ENCODE data around the gene FOXA1.

Gene FOXA1

DNA sequence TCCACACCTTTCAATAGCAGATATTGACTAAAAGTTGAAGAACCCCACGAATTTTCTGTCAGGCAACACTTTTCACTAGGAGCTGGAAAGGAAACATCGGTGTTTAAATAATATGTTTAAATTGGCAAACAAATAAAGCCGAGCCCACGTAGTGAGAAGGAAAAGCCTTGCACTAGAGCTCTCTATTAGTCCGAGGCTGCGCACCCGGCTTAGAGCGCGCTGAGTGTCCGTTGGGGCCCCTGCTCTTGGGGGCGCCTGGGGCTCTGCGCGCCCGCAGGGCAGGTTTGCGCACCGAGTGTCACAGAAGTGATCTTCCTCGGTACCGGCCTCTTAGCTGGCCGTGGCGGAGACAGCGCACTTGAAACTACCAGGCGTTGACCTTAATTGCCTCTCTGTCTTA, 6.8 kb upstream of the FOXA1 start:
- DNase-seq: no peak

DNA sequence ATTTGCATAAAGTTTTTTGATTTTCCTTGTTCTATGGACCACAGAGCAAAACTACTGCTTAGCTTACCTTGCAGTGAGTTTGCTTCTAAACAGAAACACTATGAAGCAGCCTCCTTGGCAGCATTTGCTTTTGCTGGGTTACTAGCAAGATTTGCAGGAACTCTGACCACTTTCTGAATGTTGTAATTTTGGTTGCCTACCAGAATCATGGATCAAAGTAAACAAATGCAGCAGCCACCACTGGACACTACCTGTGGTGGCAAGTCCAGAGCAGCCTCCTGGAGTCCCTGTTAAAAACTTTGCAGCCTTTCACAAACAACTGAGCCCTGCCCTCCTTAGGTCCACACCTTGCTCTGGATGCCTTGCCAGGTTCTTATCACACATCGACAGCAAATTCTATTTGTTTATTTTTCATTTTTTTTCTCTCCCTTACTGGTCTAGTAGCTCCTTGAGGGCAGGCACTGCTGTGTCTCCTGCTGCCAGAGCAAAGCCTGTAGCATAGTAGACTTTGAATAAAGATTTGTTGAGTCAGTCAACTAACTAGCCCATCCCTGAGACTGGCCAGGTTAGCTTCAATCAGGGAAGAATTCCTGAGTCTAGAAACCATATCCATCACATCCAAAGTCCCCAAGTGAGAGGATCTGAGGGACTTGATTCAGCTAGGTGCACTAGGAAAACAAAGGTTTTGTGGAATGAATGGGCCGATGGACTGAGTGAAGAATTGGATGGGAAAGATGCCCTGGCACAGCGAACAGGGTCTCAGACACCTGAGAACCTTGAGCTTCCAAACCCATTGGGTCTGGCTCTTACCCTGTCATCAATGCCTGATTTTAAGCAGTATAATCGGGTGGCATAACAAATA, 6.1 kb upstream of the FOXA1 start:
- DNase-seq: no peak

DNA sequence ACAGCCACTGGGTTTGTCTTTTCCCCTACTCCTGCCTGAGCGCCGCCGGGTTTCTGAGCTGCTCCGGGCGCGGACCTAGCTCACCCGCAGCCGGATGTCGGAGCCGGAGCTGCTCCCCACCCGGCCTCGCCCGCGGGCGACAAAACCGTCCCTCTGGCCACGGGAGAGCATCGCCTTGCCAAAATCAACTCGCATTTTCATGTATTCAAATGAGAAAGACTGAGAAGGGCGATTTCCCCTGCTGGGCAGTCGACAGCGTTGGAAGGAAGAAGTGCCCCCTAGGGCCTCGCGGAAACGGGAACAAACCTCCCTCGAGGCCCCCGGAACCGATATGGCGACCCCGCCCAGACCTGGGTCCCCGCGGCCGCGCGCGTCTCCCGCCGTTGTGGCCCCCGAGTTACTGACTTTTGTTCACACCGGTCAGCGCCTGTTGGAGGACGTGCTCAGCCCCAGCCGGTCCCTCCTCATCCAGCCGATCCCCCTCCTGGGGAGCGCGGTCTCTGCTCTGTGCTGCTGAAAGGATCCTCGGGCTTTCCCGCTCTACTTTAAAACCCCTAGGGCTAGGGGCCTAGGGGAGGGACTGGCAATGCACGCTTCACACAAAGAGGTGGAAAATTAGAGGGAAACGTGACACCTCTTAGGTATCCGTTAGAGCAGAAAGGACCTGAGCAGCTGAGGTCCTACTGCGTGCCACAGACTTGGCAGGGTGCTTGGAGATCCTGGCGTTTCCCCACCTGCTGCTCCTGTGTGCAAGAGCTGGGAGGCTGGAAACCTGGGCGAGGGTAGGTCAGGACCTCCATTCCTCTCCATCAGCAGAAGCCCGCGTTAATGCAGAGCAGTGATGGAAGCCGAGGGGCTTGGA, 4.7 kb upstream of the FOXA1 start:
- peak in 1 of 3 donors; percentile 13 for DNase-seq

DNA sequence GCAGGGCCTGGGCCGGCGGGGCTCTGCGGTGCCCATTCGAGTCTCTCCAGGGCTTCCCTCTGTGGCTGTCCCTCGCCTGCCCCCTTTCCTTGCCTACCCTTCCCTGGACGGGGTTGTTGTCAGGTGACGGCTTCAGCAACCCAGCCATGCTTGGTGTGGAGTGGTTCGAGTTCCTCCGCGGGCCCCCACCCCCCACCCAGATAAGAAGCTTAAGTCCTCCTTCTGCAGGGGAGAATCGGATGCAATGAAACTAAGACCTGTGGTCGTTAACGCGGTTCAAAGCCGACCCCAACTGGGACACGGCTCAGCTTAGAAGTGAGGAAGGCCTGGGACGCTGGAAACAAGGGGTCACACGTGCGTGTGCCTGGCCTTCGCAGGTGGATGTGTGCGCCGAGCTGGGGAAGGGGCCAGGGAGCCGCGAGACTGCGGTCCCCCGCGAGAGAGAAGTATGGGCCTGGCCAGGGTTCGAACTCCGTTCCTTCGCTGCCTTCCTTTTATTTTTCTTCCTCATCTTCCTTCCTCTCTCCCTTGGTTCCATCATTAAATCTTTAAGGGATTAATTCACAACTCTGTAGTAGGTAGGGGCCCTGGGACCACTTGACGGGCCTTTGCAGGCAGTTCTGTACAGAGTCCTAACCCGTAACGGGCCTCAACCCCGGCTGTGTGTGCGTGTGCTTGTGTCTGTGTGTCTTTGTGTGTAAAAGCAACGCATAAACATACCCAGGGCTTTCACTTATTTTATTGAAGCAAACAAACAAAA, 3.9 kb upstream of the FOXA1 start:
- no peak for DNase-seq

DNA sequence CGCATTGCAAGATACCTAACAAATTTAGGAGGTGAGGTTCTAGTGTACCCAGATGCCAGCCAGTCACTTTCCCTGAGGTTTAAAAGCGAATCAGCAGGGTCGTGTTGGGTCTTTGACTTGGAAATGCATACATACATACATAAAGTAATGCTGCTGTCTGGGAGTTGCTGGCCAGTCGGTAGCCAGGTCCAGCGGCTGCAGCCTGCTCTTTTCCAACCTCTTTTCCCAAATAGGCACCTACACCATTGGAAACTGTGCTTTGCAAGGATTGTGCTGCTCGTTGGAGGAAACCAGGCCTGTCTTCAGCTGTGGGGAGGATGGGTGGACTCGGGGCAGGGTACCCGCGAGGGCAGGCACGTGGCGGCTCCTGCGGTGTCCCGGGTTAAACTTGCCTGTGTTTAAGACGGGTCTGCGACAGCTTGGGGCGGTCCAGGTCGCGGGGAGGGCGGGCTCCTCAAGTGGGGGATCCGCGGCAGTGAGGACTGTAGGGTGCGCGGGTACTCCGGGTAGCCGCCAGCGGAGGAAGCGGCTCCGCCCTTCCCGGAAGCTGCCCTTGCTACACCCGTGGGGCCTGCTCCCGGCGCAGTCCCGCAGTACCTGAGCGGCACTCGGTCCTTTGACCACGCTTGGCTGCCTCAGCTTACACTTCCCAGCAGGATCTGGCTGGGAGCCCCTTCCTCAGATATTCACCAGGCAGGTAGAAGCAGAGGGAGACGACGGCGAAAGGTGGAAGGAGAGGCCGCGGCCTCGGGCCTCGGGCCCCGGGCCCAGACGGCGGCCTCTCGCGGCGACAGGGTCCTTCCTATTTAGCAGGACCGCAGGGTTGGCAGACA, 3.1 kb upstream of the FOXA1 start:
- no peak for DNase-seq

DNA sequence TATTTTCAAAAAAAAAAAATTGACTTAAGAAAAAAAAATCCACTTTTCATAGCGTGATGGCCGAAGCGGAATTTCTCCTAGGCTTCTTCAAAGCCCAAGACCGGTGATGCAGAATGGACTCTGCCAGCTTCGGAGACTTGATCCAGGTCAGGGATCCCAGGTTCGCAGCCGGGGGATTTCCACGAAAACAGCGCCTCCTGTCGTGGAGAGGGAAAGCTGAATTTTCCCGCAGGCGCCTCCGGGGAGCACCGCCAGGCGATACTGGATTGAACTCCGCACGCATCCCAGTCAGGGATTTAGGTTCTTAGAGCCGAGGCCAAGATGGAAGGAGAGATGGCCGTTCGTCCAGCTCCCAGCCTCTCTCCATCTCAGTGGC, 2.5 kb upstream of the FOXA1 start:
- DNase-seq: no peak

DNA sequence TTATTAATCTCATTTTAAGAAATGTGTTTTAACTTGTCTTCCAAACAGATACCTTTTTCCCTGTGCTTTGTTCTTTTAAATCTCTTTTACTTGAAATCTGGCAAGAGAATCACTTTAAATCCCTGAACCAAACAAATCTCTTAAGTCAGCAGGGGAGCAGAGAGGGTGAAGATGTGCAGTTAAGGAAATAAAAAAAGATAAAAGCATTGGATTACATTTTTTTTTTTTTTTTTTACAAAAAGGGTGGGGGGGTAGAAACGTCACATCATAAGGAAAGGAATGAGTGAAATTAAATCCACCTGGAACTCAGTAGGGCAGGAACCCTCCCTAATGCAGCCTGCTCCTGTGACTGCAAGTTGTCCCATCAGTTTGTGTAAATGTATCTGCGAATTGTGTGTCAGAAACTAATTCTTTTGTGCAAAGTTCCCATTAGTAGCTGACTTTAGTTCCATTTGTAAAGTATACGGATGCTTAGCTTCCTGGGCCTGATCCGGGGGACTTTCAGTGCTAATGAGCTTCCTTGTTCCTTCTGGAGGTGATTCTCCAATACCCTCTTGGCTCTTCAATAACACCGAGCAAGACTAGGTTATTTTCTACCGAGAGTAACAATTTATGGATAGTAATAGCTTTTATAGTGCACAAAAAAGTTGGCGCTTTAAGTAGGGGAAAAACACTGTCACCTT, 1.9 kb upstream of the FOXA1 start:
- DNase-seq: no peak

DNA sequence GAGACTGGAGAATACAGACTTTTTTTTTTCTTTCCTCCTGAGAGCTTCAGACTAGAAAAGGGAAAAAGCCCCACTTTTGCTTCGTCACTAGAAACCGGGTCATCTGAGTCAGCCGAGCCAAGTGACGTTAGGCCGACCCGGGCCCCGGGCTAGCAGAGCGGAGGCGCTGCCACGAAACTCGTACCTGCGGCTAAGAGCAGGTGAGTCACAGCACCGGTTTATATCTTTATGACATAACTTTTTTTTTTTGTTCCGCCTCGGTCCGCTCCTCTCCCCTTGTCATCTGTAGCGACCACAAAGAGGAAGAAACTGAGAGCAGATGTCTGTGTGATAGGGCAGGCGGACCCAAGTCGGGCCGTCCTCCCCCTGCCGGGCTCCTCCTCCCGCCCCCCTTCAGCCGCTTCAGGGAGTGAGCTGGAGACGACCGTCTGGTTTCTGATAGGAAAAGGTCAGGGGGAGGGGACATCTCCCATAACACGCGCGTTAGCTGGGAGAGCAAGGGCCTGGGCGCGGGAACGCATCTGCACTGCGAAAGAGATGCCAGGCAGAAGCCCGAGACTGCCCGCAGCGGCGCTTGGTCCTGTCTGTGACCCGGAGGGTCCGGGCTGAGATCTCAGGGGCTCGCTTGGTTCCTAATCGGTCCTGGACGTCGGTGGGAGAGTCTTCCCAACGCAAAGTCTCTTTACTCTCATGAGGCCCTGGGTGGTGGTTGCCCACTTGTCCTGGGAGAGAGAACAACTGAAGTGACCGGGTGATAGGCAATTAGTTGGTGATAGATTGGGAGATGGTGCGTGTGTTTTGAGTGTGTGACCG, 966 bp upstream of the FOXA1 start:
- DNase-seq: peak; percentile 81 to 85 (median 84)

DNA sequence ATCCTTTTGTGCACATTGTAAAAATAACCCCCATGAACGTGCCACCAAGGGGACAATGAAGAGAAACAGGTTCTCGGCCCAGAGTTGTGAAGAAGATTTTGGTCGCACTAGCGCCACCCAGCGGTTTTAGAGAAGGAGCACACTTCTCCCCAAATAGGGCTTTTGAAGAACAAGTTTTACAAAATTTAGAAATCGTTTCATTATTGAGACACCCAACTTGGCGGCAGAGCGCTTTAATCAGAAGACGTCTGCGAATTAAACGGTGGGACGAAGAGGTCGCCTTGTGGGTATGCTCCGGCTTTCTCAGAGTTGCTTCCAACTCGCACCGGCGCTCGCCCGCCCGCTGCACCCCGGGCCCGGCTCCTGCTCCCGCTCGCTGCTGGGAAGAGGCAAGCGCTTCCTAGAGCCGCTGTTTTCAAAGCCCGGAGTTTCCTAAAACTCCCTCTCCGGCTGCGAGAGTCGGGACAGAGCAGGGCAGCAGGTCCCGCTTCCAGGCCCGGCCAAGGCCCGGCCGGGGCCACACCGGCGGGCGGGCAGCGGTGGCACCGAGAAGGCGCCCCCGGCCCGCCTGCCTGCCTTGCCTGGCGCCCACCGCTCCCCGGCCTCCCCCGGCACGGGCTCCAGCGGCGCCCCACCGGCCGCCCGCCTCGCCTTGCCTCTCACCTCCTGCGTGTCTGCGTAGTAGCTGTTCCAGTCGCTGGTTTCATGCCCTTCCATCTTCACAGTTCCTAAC, 645 bp downstream of the FOXA1 start:
- DNase-seq: peak; percentile 78 to 85 (median 85)

DNA sequence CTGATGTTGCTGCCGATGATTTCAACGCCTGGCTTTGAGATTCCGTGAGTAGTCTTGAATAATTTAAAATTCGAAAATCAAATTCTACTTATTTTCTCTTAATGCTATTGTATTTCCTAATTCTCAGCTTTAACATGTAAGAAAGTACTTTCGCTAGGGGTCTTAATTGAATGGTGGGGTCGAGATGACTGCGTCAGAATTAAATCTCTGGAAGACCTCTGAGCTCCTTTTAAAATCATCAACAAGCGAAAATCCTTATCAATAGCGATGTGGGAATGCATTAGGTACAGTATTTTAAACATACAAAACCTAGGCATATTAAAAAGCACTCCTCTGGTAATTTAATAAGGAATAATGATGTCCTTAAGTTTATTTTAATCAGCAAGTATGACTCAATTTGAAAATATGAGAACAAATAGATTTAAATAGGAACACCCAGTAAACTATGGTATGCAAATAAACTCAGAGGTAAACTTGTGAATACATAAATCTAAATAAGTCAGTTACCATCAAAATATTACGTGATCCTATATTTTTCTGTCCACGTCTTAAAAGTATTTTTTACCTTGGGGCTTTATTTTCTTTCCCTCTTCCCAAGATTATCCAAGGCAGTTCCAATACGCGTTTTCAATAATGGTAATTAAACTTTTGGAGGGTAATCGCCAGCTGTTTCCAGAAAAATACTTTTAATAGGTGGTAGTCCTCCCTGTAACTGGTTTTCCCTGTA, 1.4 kb downstream of the FOXA1 start:
- no peak for DNase-seq

DNA sequence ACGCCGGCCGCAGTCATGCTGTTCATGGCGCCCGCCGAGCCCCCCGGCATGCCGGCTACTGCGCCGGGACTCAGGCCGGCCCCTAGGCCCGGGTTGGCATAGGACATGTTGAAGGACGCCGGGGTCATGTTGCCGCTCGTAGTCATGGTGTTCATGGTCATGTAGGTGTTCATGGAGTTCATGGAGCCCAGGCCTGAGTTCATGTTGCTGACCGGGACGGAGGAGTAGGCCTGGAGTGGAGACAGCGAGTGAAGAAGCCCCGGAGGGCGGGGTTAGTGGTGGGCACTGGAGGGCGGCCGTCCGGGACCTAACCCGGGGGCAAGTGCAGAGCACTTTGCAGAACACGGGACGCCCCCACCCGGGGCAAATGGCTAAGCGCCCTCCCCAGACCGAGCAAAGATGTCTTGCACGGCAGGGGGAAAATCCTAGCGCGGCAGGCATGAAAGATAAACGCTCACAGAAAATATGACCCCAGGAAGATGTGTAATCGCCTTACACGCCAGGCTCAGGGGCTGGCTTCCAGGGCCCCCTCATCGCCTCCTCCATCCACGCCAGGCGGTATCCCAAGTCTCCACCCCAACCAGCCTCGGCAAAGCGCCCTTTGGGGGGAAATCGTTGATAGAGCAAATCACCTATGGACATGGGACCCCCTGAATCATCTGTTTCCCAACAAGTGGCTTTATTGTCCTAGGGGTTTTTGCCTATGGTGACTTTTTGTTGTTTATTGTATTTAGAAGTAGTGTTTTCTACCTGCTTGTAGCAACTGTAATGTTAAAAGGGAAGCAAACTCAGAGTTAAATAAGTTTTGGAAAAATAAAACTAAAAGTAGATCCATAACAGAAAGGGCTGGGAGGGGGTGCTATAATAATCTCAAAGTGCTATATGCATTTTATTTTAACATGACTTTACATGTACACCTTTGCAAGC, 2.3 kb downstream of the FOXA1 start:
- DNase-seq: no peak

DNA sequence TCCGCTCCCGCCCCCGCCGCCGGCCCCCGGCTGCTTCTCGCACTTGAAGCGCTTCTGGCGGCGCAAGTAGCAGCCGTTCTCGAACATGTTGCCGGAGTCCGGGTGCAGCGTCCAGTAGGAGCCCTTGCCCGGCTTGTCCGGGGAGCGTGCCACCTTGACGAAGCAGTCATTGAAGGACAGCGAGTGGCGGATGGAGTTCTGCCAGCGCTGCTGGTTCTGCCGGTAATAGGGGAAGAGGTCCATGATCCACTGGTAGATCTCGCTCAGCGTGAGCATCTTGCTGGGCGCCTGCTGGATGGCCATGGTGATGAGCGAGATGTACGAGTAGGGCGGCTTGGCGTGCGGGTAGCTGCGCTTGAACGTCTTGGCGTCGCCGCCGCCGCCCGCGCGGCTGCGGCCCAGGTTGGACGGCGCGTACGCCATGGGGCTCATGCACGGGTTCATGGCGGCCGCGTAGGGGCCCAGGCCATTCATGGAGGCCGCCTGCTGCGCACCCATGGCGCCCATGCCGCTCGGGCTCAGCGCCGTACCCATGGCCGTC, 3.0 kb downstream of the FOXA1 start:
- DNase-seq: no peak

DNA sequence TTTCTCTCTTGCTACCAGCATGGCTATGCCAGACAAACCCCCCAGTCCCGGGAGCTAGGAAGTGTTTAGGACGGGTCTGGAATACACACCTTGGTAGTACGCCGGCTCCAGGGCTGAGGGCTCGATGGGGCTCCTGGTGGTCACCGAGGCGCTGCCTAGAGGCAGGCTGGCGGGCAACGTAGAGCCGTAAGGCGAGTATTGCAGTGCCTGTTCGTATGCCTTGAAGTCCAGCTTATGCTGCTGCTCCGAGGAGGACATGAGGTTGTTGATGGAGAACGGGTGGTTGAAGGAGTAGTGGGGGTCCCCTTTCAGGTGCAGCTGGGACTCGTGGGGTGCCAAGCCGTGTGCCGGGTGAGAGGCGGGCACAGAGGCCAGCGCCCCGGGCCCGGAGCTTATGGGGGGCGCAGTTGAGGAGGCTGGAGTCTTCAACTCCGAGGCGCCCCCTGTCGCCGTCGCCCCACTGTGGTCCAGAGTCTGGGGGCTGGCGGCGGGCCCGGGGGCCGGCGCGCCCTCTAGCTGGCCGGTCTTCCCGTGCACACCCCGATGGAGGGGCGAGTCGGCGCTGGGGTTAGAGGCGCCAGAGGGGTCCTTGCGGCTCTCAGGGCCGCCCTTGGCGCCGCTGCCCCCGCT, 3.6 kb downstream of the FOXA1 start:
- no peak for DNase-seq

DNA sequence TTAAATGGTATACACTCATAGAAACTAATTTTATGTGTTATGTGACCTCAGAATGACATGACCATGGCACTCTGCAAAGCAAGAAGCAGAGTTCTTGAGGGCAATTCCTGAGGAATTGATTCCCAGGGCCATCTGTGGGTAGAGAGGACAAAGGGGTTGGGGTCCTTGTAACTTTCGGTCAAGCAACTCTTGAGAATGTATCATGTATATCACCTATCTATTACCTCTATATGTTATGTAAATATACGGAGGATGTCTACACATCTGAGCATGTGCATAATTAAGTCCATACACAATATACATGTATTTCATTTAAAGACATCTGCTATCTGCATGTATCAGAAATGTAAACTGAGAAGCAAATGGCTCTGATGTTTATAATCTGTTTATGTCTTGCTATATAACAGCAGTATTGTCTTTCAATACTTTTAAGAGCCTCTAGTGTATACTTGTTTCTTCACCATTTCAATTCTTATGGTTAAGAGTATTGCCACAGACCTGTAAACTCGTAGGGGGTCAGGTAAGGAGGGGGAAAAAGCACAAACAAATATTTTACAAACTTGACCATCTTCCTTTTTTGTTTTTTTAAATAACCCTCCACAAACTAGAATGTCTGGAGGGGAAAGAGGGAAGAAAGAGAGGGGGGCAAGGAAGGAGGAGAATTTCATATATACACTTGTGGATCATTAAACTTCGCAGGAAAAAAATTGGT, 4.5 kb downstream of the FOXA1 start:
- DNase-seq: no peak

DNA sequence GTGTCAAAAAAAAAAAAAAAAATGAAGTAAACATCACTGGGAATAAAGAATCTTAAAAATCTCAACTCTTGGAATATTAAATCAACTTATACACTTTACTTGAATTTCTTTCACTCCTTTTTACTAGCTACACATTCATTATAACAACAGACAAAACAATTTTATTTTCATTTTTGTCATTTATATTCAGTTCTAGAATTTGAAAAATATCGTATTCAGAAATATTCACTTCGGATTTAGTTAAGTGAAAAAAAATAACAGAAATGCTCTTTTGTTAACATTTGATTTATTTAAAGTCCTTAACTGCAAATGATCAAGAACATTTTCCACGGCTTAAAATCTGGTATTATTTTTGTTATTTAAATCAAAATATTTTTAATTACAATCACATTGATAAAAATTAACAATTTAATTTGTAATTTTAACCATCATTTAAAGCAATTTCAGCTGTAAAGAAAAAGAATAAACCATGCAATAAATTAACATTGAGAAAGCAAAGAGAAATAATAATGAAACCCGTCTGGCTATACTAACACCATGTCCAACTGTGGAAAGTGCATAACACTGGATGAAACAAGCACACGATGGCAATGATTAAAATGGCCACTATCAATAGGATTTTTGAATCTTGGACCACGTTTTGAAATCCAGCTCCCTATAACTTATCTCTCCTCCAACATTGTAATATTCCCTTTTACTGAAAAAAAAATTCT, 5.2 kb downstream of the FOXA1 start:
- no peak for DNase-seq

All from suppressor macrophage treated with lipopolysaccharide for 1 hour (primary cell).